Measurements from ENCODE around the gene DRAM2. TPM values are rescaled to one million over a fixed set of nuclear protein-coding genes. Genes with fewer than 3 reads are reported as not detected.

Gene DRAM2
- total and polyA plus RNA-seq, 10 of the 15 experiments (the other 5 are each of a cell fraction or from before 2014, with no cell fraction given), result 39.1 to 229 (median 79.4) TPM

- ATAC-seq (peak; percentile 22; the same call in 2 of the 3 replicates), FAIRE-seq (no peak), DNase-seq (ENCODE audit: low read depth, low spot score) (no peak)
- 0 out of 2 replicates have a peak overlapping the region, but pooled peaks have one; percentile 44 for H3K4me2 ChIP-seq (ENCODE audit: control insufficient read depth, insufficient read depth)
- 40% methylated on average over 3 of the region's 3 CpGs for WGBS (ENCODE audit: insufficient coverage, insufficient replicate concordance, low lambda C conversion rate, missing lambda C conversion rate)
- no TSS peak for BruUV-seq (replicated peaks)
- H3K9me3 ChIP-seq (replicated peaks; ENCODE audit: control insufficient read depth, insufficient read depth, low read length), result peaks cover 4% of the 10 kb centered on the region; the same call in 2 of the 3 replicates
- peak overlapping the region; percentile 12 for H3K27ac ChIP-seq (ENCODE audit: control insufficient read depth, insufficient read depth)
- H3K4me1 ChIP-seq (ENCODE audit: control insufficient read depth, insufficient read depth, low read length), result peaks cover 4% of the 10 kb centered on the region
- intact Hi-C loops (cut with micrococcal nuclease; ENCODE audit: unreplicated experiment), result no loop called here
- in situ Hi-C loops (cut with MboI), result no loop called here
- H3K4me3 ChIP-seq, result peak overlapping the region; percentile 33; the same call in 1 of the 2 replicates
- no peak overlapping the region for H3K9ac ChIP-seq (ENCODE audit: control insufficient read depth, insufficient read depth, low read length)
- H2AFZ ChIP-seq (ENCODE audit: control insufficient read depth, low read depth, low read length), result no peak overlapping the region
- H3K27me3 ChIP-seq (replicated peaks in 1 of 2; ENCODE audit: control insufficient read depth in 2 of 2, insufficient read depth in 2 of 2, low read length in 1 of 2), result no peaks in the 10 kb centered on the region
- H3K36me3 ChIP-seq (ENCODE audit: control insufficient read depth in 2 of 2, insufficient read depth in 2 of 2, low read length in 1 of 2), result peaks cover 4 to 33% of the 10 kb centered on the region in 2 experiments; a peak in 3 of 4 replicates
- TF ChIP-seq RAD51 (IDR thresholded peaks at IDR 0.05) (no peak), CREM (IDR thresholded peaks at IDR 0.05; ENCODE audit: low read depth) (no peak), ZNF217 (IDR thresholded peaks at IDR 0.05) (no peak), WRNIP1 (IDR thresholded peaks at IDR 0.05; ENCODE audit: borderline replicate concordance, low read depth, low read length) (no peak)
- ChIA-PET CTCF (interaction anchor here (1.8 to 3.5 kb wide), 4 partner anchors 10 to 121 kb away, joined by 6 to 15 read pairs (median 10); no protein-coding TSS in a partner anchor), RAD21 (ENCODE audit: unreplicated experiment) (interaction anchor here (1.0 to 2.3 kb wide), 5 partner anchors 7 to 69 kb away, joined by 3 to 12 read pairs (median 4); partner anchors contain the start of gene CEPT1), POLR2A (interaction anchor here (1.6 to 8.1 kb wide), 2 partner anchors 9 to 20 kb away, joined by 4 to 62 read pairs; partner anchors contain the start of genes CEPT1 and DRAM2), SMC1A (ENCODE audit: uncharacterized antibody, unreplicated experiment) (interaction anchor here (1.0 to 9.2 kb wide), 6 partner anchors 10 to 44 kb away, joined by 3 to 101 read pairs (median 7); partner anchors contain the start of genes CEPT1 and DRAM2)
- peaks cover 97% of the 10 kb centered on the region for H3K79me2 ChIP-seq (ENCODE audit: control insufficient read depth, insufficient read depth, low read length)
- H4K20me1 ChIP-seq (ENCODE audit: control insufficient read depth, insufficient read depth), result no peaks in the 10 kb centered on the region
These were observed 11.9 kb upstream of the DRAM2 start for GRCh38 chr1:111151838-111152237.

DNA sequence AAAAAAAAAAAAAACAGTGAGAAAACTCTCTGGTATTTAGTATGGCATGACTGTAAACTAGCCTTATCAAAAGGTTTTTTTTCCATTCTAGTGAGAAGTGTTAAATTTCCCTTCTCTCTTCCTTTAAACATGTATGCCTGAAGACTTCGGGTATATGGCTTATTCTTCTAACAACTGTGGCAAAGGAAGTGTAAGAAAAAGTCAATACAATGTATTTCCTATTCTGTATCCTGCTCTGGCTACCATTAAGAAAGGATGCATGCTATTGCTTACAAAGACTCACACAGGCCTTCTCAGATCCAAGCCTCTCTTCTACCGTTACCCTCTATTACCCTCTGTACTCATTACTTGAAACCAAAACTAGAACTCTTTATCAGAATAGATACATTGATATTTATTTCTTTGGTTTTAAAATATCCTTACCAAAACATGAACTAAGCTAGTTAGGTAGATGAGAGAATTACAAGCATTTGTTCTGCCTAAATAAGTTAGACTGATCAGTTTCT, 8.5 kb upstream of the DRAM2 start:
- H3K4me2 ChIP-seq (ENCODE audit: control insufficient read depth, insufficient read depth), result peak overlapping the region; percentile 45
- H3K27ac ChIP-seq (ENCODE audit: control insufficient read depth, insufficient read depth), result peak overlapping the region; percentile 30
- H3K4me3 ChIP-seq, result peak overlapping the region; percentile 13
- ChIA-PET CTCF (interaction anchor here (0.8 to 3.5 kb wide), 4 partner anchors 12 to 118 kb away, joined by 3 to 15 read pairs (median 4); no protein-coding TSS in a partner anchor), POLR2A (interaction anchor here (1.0 to 2.1 kb wide), 5 partner anchors 8 to 50 kb away, joined by 3 to 6 read pairs (median 4); no protein-coding TSS in a partner anchor), RAD21 (ENCODE audit: unreplicated experiment) (interaction anchor here (0.7 to 1.8 kb wide), 3 partner anchors 44 to 75 kb away, joined by 3 to 4 read pairs (median 3); no protein-coding TSS in a partner anchor), SMC1A (ENCODE audit: uncharacterized antibody, unreplicated experiment) (interaction anchor here (0.8 to 3.2 kb wide), 14 partner anchors 9 to 70 kb away, joined by 3 to 20 read pairs (median 4); partner anchors contain the start of genes CEPT1 and DRAM2)
- DNase-seq (ENCODE audit: low read depth, low spot score) (no peak), ATAC-seq (peak; percentile 77), FAIRE-seq (peak; percentile 76)
- peaks cover 99% of the 10 kb centered on the region for H3K79me2 ChIP-seq (ENCODE audit: control insufficient read depth, insufficient read depth, low read length)
- H3K4me1 ChIP-seq (ENCODE audit: control insufficient read depth, insufficient read depth, low read length), result peaks cover 15% of the 10 kb centered on the region
- no peaks in the 10 kb centered on the region for H4K20me1 ChIP-seq (ENCODE audit: control insufficient read depth, insufficient read depth)
- peak overlapping the region; percentile 43 for H3K9ac ChIP-seq (ENCODE audit: control insufficient read depth, insufficient read depth, low read length)
- H2AFZ ChIP-seq (ENCODE audit: control insufficient read depth, low read depth, low read length), result no peak overlapping the region
- intact Hi-C loops (cut with micrococcal nuclease; ENCODE audit: unreplicated experiment), result loop anchor here (5.0 to 10.0 kb wide), 3 partner anchors 44 to 606 kb away; partner anchors contain the start of genes CD53 and DDX20
- H3K36me3 ChIP-seq (ENCODE audit: control insufficient read depth in 2 of 2, insufficient read depth in 2 of 2, low read length in 1 of 2), result peaks cover 4 to 27% of the 10 kb centered on the region in 2 experiments; a peak in 3 of 4 replicates
- WGBS (ENCODE audit: insufficient coverage, insufficient replicate concordance, low lambda C conversion rate, missing lambda C conversion rate), result 19% methylated on average over 2 of the region's 2 CpGs
- no TSS peak for BruUV-seq (replicated peaks)
- in situ Hi-C loops (cut with MboI), result no loop called here
- peaks cover 1% of the 10 kb centered on the region; the same call in 2 of the 3 replicates for H3K9me3 ChIP-seq (replicated peaks; ENCODE audit: control insufficient read depth, insufficient read depth, low read length)
- H3K27me3 ChIP-seq (replicated peaks in 1 of 2; ENCODE audit: control insufficient read depth in 2 of 2, insufficient read depth in 2 of 2, low read length in 1 of 2), result no peaks in the 10 kb centered on the region
- TF ChIP-seq BMI1 (IDR thresholded peaks at IDR 0.05; ENCODE audit: borderline replicate concordance) (no peak), ZBTB40 (IDR thresholded peaks at IDR 0.05; ENCODE audit: borderline replicate concordance) (no peak)
- TF ChIP-seq, protein P1, sequence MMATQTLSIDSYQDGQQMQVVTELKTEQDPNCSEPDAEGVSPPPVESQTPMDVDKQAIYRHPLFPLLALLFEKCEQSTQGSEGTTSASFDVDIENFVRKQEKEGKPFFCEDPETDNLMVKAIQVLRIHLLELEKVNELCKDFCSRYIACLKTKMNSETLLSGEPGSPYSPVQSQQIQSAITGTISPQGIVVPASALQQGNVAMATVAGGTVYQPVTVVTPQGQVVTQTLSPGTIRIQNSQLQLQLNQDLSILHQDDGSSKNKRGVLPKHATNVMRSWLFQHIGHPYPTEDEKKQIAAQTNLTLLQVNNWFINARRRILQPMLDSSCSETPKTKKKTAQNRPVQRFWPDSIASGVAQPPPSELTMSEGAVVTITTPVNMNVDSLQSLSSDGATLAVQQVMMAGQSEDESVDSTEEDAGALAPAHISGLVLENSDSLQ (IDR thresholded peaks at IDR 0.05), result no peak
